ENCODE data around the gene RAD51B. TPM values are rescaled to one million over a fixed set of nuclear protein-coding genes. Genes with fewer than 3 reads are reported as not detected.
A peak's percentile ranks its signal among the peaks of the same experiment; 100 is the strongest.

RAD51B gene
- total and polyA plus RNA-seq, 2 of the 13 experiments (the other 11 are each of a cell fraction or from before 2014, with no cell fraction given) = 7.0 to 9.5 TPM

GRCh38 chr14:68607081-68607866, 787.7 kb downstream of the RAD51B start:
- in situ Hi-C loops (cut with HindIII; ENCODE audit: extremely low pct_ligation_motif_present, low pct_unique_long_range_greater_than_20kb) = no loop called here
- WGBS (ENCODE audit: low lambda C conversion rate) = 4% methylated on average over 17 of the region's 17 CpGs
- intact Hi-C loops (cut with micrococcal nuclease; ENCODE audit: unreplicated experiment) = loop anchor here (10.0 kb wide), 1 partner anchor 352 kb away; no protein-coding TSS in a partner anchor
- peak overlapping the region in 1 of 3 experiments; percentile 55; a peak in 3 of 6 replicates for H3K4me3 ChIP-seq (replicated peaks in 1 of 3; ENCODE audit: insufficient read depth in 1 of 3, low read depth in 2 of 3, low read length in 3 of 3)
- CTCF ChIA-PET (ENCODE audit: low intra/inter-chr PET ratio, low total read pairs) = no interaction called here
- BruUV-seq (replicated peaks) = no TSS peak
- DNase-seq (ENCODE audit: low spot score) (peak; percentile 68), FAIRE-seq (peak; percentile 28), ATAC-seq (peak; percentile 76)
- H2AFZ ChIP-seq (ENCODE audit: low read length) = no peak overlapping the region
- H3K9ac ChIP-seq (ENCODE audit: insufficient read depth, low read depth, low read length) = peak overlapping the region; percentile 42; the same call in 1 of the 2 replicates
- peaks cover 84% of the 10 kb centered on the region for H3K4me1 ChIP-seq (ENCODE audit: insufficient read depth, low read length)
- no peaks in the 10 kb centered on the region for H3K36me3 ChIP-seq (replicated peaks in 1 of 2; ENCODE audit: control insufficient read depth in 1 of 2, insufficient read depth in 2 of 2, low read length in 2 of 2)
- no peaks in the 10 kb centered on the region for H3K9me3 ChIP-seq (ENCODE audit: low read length)
- H4K20me1 ChIP-seq (ENCODE audit: insufficient read depth, low read length) = no peaks in the 10 kb centered on the region
- H3K27ac ChIP-seq (ENCODE audit: extremely low read length, insufficient read depth, low read length) = peak overlapping the region; percentile 59
- H3K79me2 ChIP-seq (ENCODE audit: insufficient read depth, low read length) = no peaks in the 10 kb centered on the region
- POLR2A ChIA-PET = interaction anchor here (0.8 to 2.9 kb wide), 16 partner anchors 9 to 215 kb away, joined by 3 to 42 read pairs (median 5); partner anchors contain the start of gene ZFP36L1
- no peaks in the 10 kb centered on the region for H3K27me3 ChIP-seq (ENCODE audit: control insufficient read depth in 1 of 2, insufficient read depth in 2 of 2, low read length in 2 of 2)
- peak overlapping the region; percentile 79 for H3K4me2 ChIP-seq (ENCODE audit: low read depth, low read length)
- TF ChIP-seq MBNL3 (CRISPR knock-in tag; conservative IDR thresholded peaks at IDR 0.05) (no peak), NFKBIZ (CRISPR knock-in tag; IDR thresholded peaks at IDR 0.05) (no peak), ZBTB49 (CRISPR knock-in tag; IDR thresholded peaks at IDR 0.05; ENCODE audit: borderline replicate concordance) (no peak), MEIS2 (CRISPR knock-in tag; IDR thresholded peaks at IDR 0.05) (no peak), ZNF318 (CRISPR knock-in tag; IDR thresholded peaks at IDR 0.05) (no peak), ZNF772 (CRISPR knock-in tag; IDR thresholded peaks at IDR 0.05) (peak; percentile 68), ZNF605 (CRISPR knock-in tag; IDR thresholded peaks at IDR 0.05) (no peak; the same call in 1 of the 2 replicates), ZFY (CRISPR knock-in tag; IDR thresholded peaks at IDR 0.05) (peak; percentile 48), POGZ (CRISPR knock-in tag; IDR thresholded peaks at IDR 0.05) (no peak), PRPF4 (IDR thresholded peaks at IDR 0.05; ENCODE audit: low read depth, low read length, poor library complexity, severe bottlenecking) (no peak), SALL2 (CRISPR knock-in tag; IDR thresholded peaks at IDR 0.05) (no peak), CC2D1A (CRISPR knock-in tag; IDR thresholded peaks at IDR 0.05) (no peak), PHF20 (CRISPR knock-in tag; IDR thresholded peaks at IDR 0.05) (0 out of 2 replicates have a peak, but pooled peaks have one; percentile 16), GTF3A (CRISPR knock-in tag; conservative IDR thresholded peaks at IDR 0.05) (no peak)

Measured in HepG2 (cell line).